GM19395 (cell line): ENCODE measurements around the gene RNASEL.
"Not testable (repeated sequence)": the region's sequence is repeated elsewhere in the genome, so short reads cannot be mapped to it uniquely, and the experiment has no call there.

Experiments used
- ATAC-seq: cut with Tn5 transposase; IDR thresholded peaks from one replicate; pipeline ENCODE4 v1.9.1; 2021; ENCODE audit warnings: mild to moderate bottlenecking, moderate library complexity; ENCODE audit not compliant: unreplicated experiment

The RNASEL gene, protein sequence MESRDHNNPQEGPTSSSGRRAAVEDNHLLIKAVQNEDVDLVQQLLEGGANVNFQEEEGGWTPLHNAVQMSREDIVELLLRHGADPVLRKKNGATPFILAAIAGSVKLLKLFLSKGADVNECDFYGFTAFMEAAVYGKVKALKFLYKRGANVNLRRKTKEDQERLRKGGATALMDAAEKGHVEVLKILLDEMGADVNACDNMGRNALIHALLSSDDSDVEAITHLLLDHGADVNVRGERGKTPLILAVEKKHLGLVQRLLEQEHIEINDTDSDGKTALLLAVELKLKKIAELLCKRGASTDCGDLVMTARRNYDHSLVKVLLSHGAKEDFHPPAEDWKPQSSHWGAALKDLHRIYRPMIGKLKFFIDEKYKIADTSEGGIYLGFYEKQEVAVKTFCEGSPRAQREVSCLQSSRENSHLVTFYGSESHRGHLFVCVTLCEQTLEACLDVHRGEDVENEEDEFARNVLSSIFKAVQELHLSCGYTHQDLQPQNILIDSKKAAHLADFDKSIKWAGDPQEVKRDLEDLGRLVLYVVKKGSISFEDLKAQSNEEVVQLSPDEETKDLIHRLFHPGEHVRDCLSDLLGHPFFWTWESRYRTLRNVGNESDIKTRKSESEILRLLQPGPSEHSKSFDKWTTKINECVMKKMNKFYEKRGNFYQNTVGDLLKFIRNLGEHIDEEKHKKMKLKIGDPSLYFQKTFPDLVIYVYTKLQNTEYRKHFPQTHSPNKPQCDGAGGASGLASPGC

DNA sequence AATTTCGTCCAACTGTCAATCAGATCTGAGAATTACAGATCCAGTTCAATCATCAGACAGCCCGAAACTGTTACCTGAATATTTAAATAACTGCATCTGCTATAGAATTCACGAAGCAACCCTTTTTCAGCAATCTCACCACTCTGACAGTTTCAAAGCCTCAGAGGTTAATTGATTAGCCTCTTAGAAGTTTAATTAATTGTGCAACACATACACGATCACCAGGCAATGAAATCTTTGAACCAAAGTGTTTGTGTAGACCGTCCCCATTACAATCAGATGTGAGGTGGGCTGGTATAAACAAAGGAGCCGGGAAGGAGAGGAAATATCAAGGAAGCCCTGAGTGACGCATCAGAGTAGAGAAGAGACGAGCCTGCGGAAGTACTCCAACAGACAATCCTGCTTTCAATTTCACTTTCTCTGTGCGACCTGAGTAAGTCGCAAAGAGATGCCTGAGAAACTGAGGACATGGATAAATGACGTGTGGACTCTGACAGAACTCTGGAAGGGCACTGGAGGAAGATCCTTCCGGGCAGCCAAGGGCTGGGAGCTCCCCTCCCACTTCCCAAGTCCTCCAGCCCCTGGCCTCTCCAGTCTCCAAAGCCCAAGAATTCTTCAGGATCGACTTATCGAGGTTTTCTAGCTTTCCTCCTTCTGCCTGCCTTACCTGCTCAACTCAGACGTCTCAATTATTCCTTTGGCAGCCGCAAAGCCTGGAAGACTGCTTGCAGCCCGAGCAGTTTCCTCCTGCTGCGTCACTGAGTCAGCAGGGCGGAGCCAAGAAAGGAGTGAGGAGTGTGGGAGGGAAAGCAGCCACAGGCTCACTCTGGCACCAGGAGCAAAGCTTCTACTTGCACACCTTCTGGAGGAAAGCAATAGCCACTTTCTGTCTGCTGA, at the start of gene RNASEL:
Gene RNASEL, minus strand, starts transcription at position 757 of the 897 bp plus-strand sequence. CDS start 2,450 bp downstream, outside the sequence.
- peak; percentile 96 for ATAC-seq

DNA sequence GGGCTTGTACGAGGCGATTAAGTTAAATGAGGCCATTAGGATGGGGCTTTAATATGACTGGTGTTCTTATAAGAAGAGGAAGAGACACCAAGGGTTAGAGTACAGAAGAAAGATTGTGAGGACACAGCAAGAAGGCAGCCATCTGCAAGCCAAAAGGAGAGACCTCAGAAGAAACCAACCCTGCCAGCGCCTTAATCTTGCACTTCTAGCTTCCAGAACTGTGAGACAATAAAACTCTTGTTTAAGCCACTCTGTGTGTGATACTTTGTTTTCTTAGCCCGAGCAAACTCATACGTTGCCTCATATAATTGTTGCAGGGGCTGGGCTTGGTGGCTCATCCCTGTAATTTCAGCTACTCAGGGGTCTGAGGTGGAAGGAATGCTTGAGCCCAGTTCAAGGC, 48.7 kb upstream of the RNASEL start:
- ATAC-seq: no peak

DNA sequence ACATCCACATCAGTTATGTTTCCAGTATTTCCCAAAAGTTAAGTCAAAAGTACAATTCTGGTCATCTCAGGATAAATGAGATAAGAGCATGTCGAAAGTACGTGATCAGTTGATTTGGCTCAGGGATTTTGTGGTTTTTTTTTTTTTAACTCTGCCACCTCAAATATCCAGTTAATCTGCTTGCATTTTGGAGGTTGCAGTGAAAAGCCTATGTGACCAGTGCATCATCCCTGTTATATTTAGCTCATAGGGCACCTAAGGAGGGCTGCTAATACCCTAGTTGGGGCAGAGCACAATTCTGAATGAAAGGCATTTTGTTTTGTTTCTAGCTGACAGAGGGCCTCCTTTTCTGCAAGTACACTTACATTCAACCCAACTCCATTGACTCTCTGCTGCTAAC, 46.8 kb upstream of the RNASEL start:
- ATAC-seq: no peak

DNA sequence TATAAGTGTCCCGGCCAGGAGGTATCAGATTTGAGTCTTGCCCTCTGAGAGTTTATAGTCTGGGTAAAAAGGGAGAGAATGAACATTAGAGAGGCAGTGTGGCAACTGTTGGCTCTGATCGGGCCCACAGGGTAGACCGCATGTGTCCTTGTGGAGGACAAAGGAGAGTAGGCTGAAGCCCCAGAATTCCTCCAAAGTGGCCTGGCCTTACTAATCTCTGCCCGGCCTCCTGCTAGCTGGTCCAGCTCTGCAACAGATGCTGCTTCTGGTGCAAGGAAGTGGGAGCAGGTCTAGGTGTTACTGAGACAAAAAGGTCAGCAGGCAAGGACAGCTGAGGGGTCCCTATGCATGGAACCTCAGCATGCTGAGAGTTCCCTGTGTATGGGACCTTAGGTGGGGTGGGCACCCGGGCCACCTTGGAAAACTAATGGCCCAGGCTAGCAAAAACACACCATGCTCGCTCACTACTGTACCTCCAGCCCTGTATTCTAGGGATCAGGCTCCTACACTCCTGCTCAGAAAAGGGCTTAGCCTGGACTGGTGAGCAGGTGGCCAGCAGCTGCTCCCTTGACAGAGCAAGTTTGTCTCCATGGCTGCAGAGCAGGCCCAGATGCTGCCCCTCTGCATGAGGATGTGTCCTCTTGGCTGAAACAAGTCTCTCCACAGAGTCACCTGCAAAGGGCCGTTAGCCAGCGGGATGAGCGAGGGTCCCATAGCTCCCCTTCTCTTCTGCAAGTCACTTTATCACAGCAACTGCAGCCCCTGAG, 45.4 kb upstream of the RNASEL start:
- no peak for ATAC-seq

DNA sequence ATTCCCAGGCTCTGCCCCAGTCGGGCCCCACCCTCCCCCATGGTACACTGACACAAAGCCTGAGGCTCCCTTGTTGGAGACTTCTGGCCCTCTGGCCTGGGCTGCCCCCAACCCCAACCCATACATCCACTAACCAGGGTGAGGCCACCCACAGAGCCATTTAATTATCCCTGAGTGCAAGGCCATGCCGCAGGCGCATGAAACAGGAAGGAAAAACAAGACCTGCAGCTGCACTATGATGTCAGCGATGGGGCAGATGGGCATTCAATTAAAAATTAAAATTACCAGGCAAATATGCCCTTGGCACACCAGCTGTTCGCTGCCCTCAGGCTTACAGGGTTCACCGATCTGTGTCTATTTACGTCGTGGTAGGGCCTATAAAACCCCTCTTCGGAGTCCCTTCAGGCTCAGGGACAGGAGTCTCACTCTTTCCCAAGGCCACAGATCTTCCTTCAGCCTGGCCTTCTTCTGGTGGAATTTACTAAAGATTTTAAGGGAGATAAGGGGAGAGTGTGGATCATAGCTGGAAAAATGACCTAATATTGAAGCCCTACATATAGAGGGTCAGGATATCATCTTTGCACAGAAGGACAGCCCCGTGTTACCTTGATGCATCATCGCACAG, 44.7 kb upstream of the RNASEL start:
- no peak for ATAC-seq

DNA sequence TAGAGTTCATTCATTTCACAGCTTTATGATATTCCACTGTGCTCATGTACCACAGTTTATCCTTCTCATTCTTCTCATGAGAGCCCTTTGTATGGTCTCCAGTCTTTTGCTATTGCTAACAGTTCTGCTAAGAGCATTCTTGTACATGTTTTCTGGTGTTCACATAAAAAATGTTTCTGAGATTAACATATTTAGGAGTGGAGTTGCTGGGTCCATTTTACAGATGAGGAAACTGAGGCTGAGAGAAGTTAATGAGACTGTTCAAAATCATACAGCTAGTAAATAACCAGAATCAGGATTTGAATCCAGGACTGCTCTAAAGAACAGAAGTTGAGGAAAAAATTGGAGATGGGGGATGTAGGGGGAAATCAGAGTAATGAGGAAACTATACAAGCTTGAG, 44.0 kb upstream of the RNASEL start:
- ATAC-seq: no peak

DNA sequence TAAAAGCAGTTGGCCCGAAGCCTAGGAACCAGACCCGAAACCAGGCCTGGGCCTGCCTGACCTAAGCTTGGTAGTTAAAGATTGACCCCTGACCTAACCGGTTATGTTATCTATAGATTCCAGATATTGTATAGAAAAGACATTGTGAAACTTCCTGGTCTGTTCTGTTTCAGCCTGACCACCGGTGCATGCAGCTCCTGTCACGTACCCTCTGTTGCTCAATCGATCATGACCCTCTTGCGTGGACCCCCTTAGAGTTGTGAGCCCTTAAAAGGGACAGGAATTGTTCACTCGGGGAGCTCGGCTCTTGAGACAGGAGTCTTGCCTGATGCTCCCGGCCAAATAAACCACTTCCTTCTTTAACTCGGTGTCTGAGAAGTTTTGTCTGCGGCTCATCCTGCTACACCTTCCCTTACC, 43.4 kb upstream of the RNASEL start:
- not testable (repeated sequence) for ATAC-seq

DNA sequence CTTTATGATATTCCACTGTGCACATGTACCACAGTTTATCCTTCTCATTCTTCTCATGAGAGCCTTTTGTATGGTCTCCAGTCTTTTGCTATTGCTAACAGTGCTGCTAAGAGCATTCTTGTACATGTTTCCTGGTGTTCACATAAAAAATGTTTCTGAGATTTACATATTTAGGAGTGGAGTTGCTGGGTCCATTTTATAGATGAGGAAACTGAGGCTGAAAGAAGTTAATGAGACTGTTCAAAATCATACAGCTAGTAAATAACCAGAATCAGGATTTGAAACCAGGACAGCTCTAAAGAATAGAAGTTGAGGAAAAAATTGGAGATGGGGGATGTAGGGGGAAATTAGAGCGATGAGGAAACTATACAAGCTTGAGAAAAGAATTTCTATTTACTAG, 42.9 kb upstream of the RNASEL start:
- no peak for ATAC-seq

DNA sequence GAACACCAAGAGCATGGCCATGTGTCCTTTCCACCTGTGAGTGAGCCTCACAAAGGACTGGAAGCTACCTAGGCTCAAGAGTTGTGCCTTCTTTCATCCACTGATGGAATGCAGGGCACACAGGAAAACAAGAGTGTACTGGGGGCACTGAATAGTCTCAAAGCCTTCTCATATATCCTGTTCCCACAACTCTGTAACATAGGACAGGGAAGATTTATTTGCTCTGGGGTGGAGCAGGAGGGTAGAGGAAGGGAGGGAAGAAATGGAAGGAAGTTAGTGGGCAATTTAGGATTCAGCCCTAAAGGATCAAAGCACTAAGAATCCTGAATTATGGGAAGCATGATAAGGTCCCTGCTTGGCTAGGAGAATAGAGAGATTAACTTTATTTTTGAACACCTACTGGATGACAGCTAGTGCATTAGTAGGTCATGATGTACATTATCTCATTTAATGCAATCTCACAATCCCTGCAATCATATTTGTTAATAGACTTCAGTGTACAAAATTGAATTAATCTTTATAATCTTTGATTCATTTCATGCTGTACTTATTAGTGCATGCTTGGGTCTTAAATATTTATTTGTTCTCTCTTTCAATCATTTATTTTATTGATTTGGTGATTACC, 42.1 kb upstream of the RNASEL start:
- no peak for ATAC-seq

DNA sequence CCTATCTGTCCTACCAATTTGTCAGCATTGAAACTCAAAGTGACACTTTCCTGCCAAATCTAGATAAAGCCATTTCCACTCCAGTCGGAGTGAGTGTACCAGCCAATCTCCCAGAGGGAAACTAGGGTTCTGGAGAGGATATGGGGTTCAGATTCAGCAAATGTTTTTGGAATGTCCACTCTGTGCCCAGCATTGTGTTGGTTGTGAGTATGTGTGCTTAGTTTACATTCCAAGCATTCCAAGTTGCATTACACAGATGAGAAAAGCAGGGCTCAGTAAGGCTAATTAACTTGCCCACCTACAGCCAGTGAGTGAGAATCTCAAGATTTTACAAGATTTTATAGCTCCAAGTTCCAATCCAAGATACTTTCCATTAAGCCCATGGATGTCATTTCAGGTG, 41.5 kb upstream of the RNASEL start:
- ATAC-seq: no peak

DNA sequence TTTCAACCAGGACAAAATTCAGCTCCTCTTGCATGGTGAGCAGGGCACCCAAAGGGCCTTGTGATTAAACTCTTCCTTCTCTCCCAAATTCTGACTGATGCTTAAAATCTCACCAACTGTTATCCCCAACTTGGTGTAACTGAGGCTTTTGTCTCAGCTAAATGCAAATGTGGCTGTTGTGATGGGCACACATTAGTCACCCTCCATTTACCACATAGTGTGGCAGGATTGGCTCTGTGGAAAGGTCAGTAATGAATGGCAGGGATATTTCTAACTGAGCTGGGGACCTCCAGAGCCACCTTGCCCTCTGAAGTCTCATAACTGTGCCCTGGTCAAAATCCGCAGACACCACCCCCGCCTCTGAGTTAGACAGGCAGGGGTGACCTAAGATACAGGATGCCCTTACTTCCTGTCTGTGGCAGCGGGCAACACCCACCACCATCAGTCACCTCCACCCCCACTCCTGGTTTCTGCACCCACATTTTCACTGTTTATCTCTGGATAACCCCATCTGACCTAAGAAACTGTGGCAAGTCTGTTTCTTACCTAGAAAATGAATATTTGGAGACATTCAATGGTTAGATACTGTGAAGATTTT, 40.5 kb upstream of the RNASEL start:
- peak; percentile 51 for ATAC-seq

DNA sequence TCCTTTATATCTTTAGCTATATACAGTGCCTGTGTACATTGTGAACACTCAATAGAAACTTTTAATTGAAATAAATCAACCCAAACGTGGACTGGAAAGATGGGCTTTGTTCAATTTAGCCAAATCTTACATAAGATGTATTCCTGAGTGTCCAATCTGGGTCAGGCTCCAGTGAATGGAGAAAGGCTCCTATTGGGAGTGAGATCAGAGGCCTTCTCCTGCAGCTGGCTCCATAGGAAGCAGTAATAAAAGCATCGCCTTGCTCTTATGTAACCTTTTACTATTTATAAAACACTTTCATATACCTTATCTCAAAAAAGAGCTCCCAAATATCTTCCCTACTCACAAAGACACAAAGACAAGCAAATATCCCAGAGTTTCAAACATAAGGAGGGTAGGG, 40.0 kb upstream of the RNASEL start:
- ATAC-seq: no peak

DNA sequence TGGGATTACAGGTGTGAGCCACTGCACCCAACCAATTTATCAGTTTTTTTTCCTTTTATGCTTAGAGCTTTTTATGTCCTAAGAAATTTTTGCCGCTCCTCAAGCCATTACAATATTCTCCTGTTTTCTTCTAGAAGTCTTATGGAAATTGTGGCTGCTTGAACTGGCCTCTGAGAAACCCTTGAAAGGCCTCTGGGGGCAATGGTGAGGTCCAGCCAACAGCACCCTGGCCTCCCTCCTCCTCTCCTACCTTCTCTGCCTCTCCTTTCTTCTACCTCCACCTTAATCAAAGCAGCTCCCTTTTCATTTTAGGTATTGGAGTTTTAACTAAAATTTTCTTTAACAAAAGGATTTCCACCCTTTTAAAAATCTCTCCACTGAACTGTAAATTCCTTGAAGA, 39.6 kb upstream of the RNASEL start:
- ATAC-seq: no peak

DNA sequence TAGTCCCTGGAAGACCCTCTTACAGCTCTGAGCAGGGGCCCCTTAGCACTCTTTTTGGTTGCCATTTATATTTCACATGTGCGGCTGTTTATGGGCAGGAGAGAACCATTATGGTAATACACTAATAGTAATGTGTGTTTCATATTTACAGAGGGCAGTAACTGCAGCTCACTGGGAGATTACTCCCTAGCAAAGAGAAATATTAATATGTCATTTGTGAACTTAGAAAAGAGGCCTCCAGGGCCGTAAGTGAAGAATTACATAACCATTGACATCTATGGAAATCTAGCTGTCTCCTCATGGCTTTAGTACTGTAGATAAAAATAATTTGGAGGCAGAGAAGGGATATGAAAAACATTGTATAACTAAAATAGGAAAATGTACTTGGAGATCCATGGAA, 38.6 kb upstream of the RNASEL start:
- no peak for ATAC-seq

DNA sequence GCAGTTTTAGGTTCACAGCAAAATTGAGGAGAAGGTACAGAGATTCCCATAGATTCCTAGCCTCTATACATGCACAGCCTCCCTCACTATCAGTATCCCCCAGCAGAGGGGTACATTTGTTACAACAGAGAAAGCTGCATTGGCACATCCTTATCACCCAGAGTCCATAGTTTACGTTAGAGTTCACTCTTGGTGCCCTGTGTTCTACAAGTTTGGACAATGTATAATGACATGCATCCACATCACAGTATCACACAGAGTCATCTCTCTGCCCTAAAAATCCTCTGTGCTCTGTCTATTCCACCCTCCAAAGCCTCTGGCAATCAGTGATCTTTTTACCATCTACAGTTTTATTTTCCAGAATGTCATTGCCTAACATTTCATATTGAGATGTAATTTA, 37.5 kb upstream of the RNASEL start:
- ATAC-seq: no peak

DNA sequence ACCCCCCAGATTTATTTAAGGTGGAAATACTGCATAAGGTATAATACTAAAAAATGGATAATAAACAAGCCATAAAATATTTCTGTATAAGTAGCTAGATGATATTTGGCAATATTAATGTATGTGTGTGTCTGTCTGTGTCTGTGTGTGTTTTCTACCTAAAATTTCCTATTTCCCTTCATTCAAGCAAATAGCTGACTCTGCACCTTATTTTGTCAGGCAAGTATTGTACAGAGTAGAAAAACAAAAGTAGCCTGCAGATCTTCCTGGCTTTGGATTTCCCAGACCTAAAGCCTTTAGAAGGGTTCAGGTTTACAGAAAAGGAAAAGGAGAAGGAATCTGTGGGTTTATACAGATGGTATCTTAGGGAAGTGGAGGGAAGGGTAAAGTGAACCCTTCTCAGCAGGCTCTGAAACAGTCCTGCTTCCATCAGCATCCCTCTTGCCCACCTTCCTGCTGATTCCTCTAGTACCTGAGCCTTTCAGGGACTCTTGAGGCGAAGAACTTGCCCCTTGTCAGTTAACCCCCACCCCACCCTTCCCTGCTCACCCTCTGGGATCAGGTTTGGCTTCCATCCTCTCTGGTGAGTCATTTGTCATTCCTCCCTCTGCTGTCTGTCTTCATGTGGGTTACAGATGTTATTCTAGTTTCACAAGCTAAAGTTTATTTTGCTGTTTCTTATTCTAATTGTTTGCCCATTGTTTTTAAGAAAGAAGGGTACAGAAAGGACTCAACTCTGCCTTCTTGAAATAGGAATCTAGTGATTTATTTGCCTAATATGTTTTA, 36.9 kb upstream of the RNASEL start:
- ATAC-seq: no peak

DNA sequence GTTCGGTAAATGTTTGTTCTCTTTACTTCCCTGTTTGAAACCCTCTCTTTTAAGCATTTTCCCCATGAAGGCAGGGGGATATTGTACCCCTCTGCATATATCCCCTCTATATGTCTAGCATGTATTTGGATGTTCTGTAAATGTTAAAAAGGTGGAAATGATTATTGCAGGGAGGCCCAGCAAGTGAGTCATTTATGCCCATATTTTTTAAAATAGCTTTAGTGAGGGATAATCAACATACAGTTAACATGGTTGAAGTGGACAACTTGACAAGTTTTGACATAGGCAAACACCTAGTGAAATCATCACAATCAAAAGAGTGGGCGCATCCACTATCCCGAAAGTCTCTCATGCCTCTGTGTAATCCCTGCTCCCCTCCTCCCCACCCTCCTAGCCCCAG, 36.0 kb upstream of the RNASEL start:
- ATAC-seq: no peak

DNA sequence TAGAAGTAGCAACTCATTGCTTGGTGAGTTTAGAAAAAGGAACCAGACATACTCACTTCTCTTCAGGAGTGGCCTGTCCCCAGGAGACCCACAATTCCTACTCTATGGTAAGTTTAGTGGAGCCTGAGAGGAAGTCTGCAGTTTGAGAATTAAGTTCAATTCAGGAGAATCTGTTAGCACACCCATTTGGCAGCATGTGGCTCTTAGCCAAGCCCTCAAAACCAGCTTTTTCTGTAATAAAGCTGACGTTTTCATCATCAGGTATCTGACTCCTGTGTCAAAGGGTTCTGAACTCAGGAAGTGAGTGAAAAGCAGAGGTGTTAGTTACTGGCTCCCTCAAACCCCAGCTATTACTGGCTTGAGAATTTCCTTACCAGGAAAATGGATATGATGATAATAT, 35.5 kb upstream of the RNASEL start:
- ATAC-seq: no peak
